ENCODE measurements around the gene NDUFA6.

NDUFA6 gene

GRCh38 chr22:42065438-42066125 lies 25.0 kb downstream of the NDUFA6 start:
- no peak for TF ChIP-seq CTCF (IDR thresholded peaks at IDR 0.05)

- no peak for TF ChIP-seq CTCF (IDR thresholded peaks at IDR 0.05)
Observed at GRCh38 chr22:42064629-42065028, 25.9 kb downstream of the NDUFA6 start.

DNA sequence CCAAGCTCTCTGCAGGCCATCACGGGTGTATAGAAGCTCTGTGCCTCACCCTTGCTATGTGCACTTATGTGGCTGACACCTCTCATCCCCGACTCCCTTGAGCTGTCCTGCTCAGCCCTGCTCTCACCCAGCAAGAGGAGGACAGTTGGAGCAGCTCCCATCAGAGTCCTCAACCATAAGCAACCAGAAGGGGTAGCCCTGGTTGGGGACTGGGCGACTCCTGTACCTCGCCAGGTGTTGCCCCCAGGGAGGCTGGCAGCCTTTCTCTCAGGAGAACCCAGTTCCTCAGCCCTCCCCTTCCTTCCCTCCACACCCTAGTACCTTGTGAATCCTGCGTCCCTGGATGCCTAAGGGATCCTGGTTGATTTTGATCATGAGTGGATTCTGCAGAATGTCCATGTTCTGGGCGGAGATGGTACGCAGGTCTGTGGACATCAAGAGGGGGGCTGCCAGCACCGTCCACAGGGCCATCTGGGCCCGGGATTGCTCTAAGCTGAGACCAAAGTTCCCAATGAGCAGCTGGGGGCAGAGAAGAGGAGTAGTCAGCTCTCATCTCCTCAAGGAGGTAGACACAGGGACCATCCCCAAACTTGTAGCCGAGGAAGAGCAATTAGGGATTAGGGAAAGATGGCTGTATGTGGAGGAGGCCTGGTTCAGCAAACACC lies 27.9 kb downstream of the NDUFA6 start:
- TF ChIP-seq CTCF (IDR thresholded peaks at IDR 0.05), result no peak

DNA sequence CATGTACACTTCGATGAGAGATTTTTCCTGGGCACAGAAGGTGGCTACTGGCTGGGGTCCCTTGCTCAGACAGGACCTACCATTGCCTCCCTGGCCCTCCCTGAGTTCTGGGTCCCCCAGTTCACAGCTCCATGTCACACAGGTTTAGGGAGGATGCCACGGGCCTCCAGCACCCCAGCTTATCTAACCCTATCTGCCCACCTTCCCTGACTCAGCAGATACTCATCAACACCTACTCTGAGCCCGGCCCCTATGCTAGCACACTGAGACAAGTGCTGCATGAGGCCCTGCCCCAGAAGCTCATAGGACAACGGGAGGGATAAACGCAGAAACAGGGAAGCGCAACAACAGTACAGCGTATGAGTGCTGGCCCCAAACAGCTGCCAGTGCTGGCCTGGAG lies 29.5 kb downstream of the NDUFA6 start:
- no peak for TF ChIP-seq CTCF (IDR thresholded peaks at IDR 0.05)

DNA sequence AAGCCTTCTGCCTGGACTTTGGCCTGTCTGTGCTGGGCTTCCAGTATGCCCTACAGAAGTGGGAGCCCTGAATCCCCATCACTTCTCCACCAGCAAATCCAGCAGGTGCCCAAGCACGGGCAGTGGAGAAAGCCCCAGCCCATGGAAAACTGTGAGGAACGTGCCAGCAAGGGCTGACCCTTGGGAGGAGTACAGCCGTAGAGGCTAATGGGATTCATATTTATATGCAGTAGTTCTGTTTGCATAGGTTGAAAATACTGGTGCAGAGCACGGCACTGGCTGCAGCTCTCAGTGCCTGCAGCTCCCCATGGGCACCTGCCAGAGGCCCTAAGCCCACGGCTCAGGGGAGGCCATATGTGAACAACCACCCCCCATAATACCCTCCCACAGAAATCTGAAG lies 30.1 kb downstream of the NDUFA6 start:
- TF ChIP-seq CTCF (IDR thresholded peaks at IDR 0.05), result no peak

DNA sequence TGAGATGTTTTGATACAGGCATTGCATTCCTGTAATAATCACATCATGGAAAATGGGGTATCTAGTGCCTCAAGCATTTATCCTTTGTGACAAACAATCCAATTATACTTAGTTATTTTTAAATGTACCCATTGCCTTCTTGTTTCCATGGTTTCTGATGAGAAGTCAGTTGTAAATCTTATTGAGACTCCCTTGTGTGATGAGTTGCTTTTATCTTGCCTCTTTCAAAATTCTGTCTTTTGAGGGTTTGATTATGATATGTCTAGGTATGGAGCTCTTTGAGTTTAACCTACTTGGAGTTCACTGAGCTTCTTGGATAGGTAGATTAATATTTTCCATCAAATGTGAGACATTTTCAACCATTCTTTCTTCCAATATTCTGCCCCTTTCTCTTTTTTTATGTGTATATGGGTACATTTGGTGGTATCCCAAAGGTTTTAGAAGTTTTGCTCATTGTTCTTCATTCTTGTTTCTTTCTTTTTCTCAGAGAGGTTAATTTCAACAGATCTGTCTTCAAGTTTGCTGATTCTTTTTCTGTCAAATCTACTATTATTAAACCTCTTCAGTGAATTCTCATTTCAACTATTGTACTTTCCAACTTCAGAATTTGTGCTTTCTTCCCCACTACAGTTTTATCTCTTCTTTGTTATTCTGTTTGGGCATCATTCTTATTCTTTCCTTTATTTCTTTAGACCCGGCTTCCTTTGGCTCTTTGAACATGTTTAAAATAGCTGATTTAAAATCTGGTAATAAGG lies 33.6 kb downstream of the NDUFA6 start:
- TF ChIP-seq CTCF (IDR thresholded peaks at IDR 0.05), result no peak

GRCh38 chr22:42052765-42053164 lies 37.8 kb downstream of the NDUFA6 start:
- TF ChIP-seq CTCF (IDR thresholded peaks at IDR 0.05), result no peak

Measured in LNCAP (cell line).